Heart left ventricle (tissue), 16 donors: ENCODE data around the gene STRA8. TPM values are rescaled to one million over a fixed set of nuclear protein-coding genes. Genes with fewer than 3 reads are reported as not detected.

ENCODE experiments used
- ATAC-seq, 4 donors: fragments of 200-7000 bp; cut with Tn5 transposase; one replicate each; pipeline ENCODE4 v1.9.1; 2020 to 2022; ENCODE audit warnings: moderate library complexity in 4 of 4, mild to moderate bottlenecking in 3 of 4, moderate number of reproducible peaks in 1 of 4
- DNase-seq, 5 donors: peaks; one replicate each; pipeline ENCODE4 v3.0.0-alpha.2; 2020
- H3K27ac ChIP-seq, 12 donors: fragments of 200-600 bp; sonication (generic) in 4 of 12; one replicate each; pipeline versions ENCODE4 v1.5.0 to v1.8.0; 2016 to 2022; ENCODE audit warnings: mild to moderate bottlenecking in 2 of 12
- H3K27me3 ChIP-seq, 9 donors: fragments of 200-600 bp; sonication (generic) in 2 of 9; one replicate each; pipeline versions ENCODE4 v1.5.1 to v1.8.0; 2016 to 2022; ENCODE audit warnings: mild to moderate bottlenecking in 3 of 9
- H3K36me3 ChIP-seq, 9 donors: fragments of 200-600 bp; sonication (generic) in 2 of 9; one replicate each; pipeline versions ENCODE4 v1.5.0 to v1.8.0; 2018 to 2022; ENCODE audit warnings: mild to moderate bottlenecking in 2 of 9
- H3K4me1 ChIP-seq, 12 donors: fragments of 200-600 bp; sonication (generic) in 4 of 12; one replicate each; pipeline versions ENCODE4 v1.5.0 to v1.8.0; 2016 to 2022; ENCODE audit warnings: mild to moderate bottlenecking in 3 of 12
- H3K4me3 ChIP-seq, 12 donors: fragments of 200-600 bp; sonication (generic) in 4 of 12; one replicate each; pipeline versions ENCODE4 v1.5.0 to v1.8.0; 2017 to 2022; ENCODE audit warnings: mild to moderate bottlenecking in 9 of 12, moderate library complexity in 4 of 12
- H3K9me3 ChIP-seq, 12 donors: fragments of 200-600 bp; sonication (generic) in 4 of 12; one replicate each; pipeline versions ENCODE4 v1.5.0 to v1.8.0; 2016 to 2022; ENCODE audit warnings: mild to moderate bottlenecking in 1 of 12
- POLR2A ChIP-seq, 2 donors: fragments of 450-650 bp; IDR thresholded peaks; one replicate each; pipeline ENCODE4 v1.6.1; 2017; ENCODE audit warnings: antibody characterized with exemption in 2 of 2, mild to moderate bottlenecking in 2 of 2, moderate library complexity in 2 of 2
- WGBS, 4 donors: extraction: QIAGEN DNeasy Blood & Tissue Kit in 2 of 4; methylation state at CpG; one replicate each; pipeline versions ENCODE4 v1.1.5 to v1.1.7; 2013 to 2018; 5-methylcytosine and 5-hydroxymethylcytosine counted together
- intact Hi-C, 10 donors: fragments of 100-400 bp; cut with DNase I; formaldehyde crosslinking; loops; one replicate each; pipeline versions ENCODE4 v1.11.1 to v1.14.2; 2022
- polyA plus RNA-seq, 2 donors: library from polyadenylated mRNA; stranded (reverse); fragments of 200-250 nt; gene quantifications; one replicate each; pipeline ENCODE4 v1.2.3, GENCODE V29; 2013
- total RNA-seq, 9 donors: library from RNA; depleted of rRNA in 2 of 9; stranded (reverse); fragments of >200 nt in 2 of 9; fragmentation: NEBNext Ultra II Directional in 3 of 9; extraction: Animal tissue kit (Norgen Biotek cat#: 25700) in 3 of 9; gene quantifications; one replicate each; pipeline versions ENCODE4 v1.1.0 to v1.2.4, GENCODE V29; 2016 to 2023
- TF ChIP-seq, protein P1 (sequence below), 12 donors: fragments of 200-600 bp; sonication (generic) in 4 of 12; IDR thresholded peaks; one replicate each; pipeline versions ENCODE4 v1.5.0 to v1.8.0; 2018 to 2022; ENCODE audit warnings: antibody characterized with exemption in 12 of 12, mild to moderate bottlenecking in 5 of 12
- donor health status: ischemic (EF 13 %, LVEDD 7.1; RV severe dilation, severe dysfunction).
- donor health status: healthy with polysubstance abuse.
- donor health status: DM: no; HTN: yes; CAD: no.
- donor health status: DM: no; HTN: no; CAD: no.
- donor health status: ischemic (EF 25% LVEDD 6.9; RV normal size, moderate dysfunction).
- donor health status: ischemic (EF 25% LVEDD 5.7; RV mildly dilated, moderate dysfunction).
- donor health status: healthy.
- donor health status: DM: yes; HTN: yes; CAD: no.
- donor health status: ischemic (EF 35%, LVEDD 5.7; RV mildly dilated, moderate dysfunction).
- donor health status: nonischemic (EF 11% LVEDD 7.7; RV severe dilation, severe dysfunction).
- donor health status: DM: yes; HTN: yes; CAD: no.
- donor health status: PGD.
- donor health status: ischemic (EF 29% LVEDD 5.4; RV normal size, mild dysfunction).
- donor health status: nonischemic (EF 23%, LVEDD 6.1; RV moderate dilation, normal function).

The STRA8 gene
- total and polyA plus RNA-seq, 11 donors, result not detected

DNA sequence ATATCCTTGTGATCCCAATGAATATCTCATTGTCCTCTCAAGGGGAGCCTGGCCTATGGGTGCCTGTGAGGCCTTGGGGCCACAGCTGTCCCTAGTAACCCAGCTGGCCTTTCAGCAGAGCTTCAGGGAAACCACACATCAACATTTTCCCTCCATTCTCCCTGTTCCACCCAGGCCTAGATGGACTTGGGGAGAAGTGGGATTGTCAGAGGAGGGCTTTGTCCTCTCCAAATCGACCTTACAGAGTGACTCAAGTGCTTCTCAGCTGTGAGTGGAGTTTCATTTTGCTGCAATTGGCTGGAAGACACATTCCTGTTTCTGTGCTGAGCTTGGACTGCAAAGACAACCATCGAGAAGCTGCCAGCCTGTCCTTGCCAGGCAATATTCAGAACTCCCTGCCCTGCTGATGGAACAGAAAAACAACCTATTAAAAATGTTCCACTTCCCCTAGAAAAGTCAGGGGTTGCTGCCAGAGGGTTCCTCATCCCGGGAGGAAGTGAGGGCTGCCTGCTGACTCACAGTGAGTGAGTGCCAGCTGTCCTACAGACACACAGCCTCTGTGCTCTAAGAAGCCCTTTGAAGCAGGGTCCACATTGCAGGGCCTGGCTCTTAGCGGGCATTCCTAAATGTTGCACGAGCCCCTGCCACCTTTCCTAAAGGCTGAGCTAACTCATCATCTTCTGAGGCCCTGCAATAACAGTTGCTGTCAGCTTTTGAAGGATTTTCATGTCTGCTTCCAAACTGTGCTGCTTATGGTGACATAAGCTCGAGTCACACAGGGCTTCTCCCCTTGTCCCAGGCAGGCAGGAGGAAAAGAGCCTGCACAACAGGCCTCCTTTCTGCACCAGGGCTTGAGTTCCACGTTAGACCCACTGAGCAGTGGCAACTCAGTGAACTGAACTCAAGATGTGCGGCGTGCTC, 20.5 kb downstream of the STRA8 start:
- intact Hi-C loops, result no loop called here
- DNase-seq, result peak; percentile 56 to 83 (median 73)
- TF ChIP-seq, protein P1, sequence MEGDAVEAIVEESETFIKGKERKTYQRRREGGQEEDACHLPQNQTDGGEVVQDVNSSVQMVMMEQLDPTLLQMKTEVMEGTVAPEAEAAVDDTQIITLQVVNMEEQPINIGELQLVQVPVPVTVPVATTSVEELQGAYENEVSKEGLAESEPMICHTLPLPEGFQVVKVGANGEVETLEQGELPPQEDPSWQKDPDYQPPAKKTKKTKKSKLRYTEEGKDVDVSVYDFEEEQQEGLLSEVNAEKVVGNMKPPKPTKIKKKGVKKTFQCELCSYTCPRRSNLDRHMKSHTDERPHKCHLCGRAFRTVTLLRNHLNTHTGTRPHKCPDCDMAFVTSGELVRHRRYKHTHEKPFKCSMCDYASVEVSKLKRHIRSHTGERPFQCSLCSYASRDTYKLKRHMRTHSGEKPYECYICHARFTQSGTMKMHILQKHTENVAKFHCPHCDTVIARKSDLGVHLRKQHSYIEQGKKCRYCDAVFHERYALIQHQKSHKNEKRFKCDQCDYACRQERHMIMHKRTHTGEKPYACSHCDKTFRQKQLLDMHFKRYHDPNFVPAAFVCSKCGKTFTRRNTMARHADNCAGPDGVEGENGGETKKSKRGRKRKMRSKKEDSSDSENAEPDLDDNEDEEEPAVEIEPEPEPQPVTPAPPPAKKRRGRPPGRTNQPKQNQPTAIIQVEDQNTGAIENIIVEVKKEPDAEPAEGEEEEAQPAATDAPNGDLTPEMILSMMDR (IDR thresholded peaks at IDR 0.05), result no peak
- TF ChIP-seq POLR2A (IDR thresholded peaks at IDR 0.05), result no peak
- peak; percentile 47 to 95 (median 90) for ATAC-seq
- WGBS, 4 donors, result 43 to 49% (median 44%) methylated on average over 9 of the region's 9 CpGs
- H3K4me1 ChIP-seq, result peaks cover 0 to 23% (median 17%) of the 10 kb centered on the region in 12 donors
- H3K27ac ChIP-seq, result peak overlapping the region; percentile 30 to 84 (median 72)
- no peaks in the 10 kb centered on the region for H3K36me3 ChIP-seq
- no peaks in the 10 kb centered on the region for H3K27me3 ChIP-seq
- H3K9me3 ChIP-seq, result no peaks in the 10 kb centered on the region
- no peak overlapping the region for H3K4me3 ChIP-seq

GRCh38 chr7:135257790-135258189, 24.2 kb downstream of the STRA8 start:
- 72 to 79% (median 73%) methylated on average over 4 of the region's 4 CpGs for WGBS, 4 donors
- DNase-seq (no peak), ATAC-seq (no peak)
- no peak for TF ChIP-seq POLR2A (IDR thresholded peaks at IDR 0.05)
- TF ChIP-seq, protein P1 (IDR thresholded peaks at IDR 0.05), result no peak
- intact Hi-C loops, result no loop called here
- Histone ChIP-seq H3K36me3 (no peaks in the 10 kb centered on the region), H3K27me3 (no peaks in the 10 kb centered on the region), H3K27ac (no peak overlapping the region), H3K4me1 (peaks cover 0 to 34% (median 20%) of the 10 kb centered on the region in 12 donors), H3K9me3 (no peaks in the 10 kb centered on the region), H3K4me3 (no peak overlapping the region)

- 72 to 84% (median 83%) methylated on average over 3 of the region's 3 CpGs for WGBS, 4 donors
- H3K36me3 ChIP-seq, result no peaks in the 10 kb centered on the region
- ATAC-seq (no peak), DNase-seq (no peak)
- peaks cover 0 to 28% (median 16%) of the 10 kb centered on the region in 12 donors for H3K4me1 ChIP-seq
- TF ChIP-seq, protein P1 (IDR thresholded peaks at IDR 0.05), result no peak
- TF ChIP-seq POLR2A (IDR thresholded peaks at IDR 0.05), result no peak
- H3K27ac ChIP-seq, result no peak overlapping the region
- no peaks in the 10 kb centered on the region for H3K27me3 ChIP-seq
- no peak overlapping the region for H3K4me3 ChIP-seq
- H3K9me3 ChIP-seq, result no peaks in the 10 kb centered on the region
- intact Hi-C loops, result no loop called here
Observed at GRCh38 chr7:135258585-135258984, 24.9 kb downstream of the STRA8 start.

DNA sequence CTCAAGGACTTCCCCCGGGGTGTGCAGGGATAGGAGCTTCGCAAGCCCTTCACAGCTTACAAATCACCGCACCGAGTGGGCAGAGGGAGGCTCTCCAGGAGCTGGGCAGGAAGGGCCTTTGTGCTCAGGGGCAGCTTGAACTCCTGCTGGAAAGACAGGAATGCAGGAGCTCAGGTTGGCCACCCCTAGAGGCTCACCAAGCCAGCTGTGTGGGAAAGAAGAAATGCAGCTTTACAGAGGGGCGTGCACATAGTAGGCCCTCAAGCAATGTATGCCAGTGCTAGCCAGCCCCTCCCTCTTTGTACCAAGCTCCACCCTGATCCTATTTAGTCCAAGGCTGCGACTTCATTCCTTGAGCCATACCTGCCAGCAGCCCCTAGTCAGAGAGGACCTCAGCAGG, 26.1 kb downstream of the STRA8 start:
- no peaks in the 10 kb centered on the region for H3K36me3 ChIP-seq
- peaks cover 0 to 17% (median 6%) of the 10 kb centered on the region in 12 donors for H3K4me1 ChIP-seq
- H3K9me3 ChIP-seq, result peaks cover 0 to 5% (median 0%) of the 10 kb centered on the region in 12 donors
- TF ChIP-seq, protein P1 (IDR thresholded peaks at IDR 0.05), result no peak
- no peak for TF ChIP-seq POLR2A (IDR thresholded peaks at IDR 0.05)
- no peaks in the 10 kb centered on the region for H3K27me3 ChIP-seq
- H3K27ac ChIP-seq, result no peak overlapping the region
- DNase-seq (no peak), ATAC-seq (no peak)
- intact Hi-C loops, result no loop called here
- no peak overlapping the region for H3K4me3 ChIP-seq
- WGBS, 4 donors, result 88 to 94% (median 90%) methylated on average over 6 of the region's 6 CpGs
